ENCODE results near the gene TIAM2.
"Not testable (repeated sequence)": the region's sequence is repeated elsewhere in the genome, so short reads cannot be mapped to it uniquely, and the experiment has no call there.

The TIAM2 gene

GRCh38 chr6:155165029-155165710 lies 170.1 kb downstream of the TIAM2 start:
- FAIRE-seq: peak; percentile 50
- DNase-seq (ENCODE audit: insufficient read length): no peak

GRCh38 chr6:155170519-155170918 lies 175.4 kb downstream of the TIAM2 start:
- FAIRE-seq: no peak
- TF ChIP-seq POLR2A (IDR thresholded peaks at IDR 0.05; ENCODE audit: low read depth, low read length) (no peak), TAF1 (IDR thresholded peaks at IDR 0.05; ENCODE audit: borderline replicate concordance, low read depth, low read length) (no peak), POLR2AphosphoS5 (IDR thresholded peaks at IDR 0.05; ENCODE audit: low read depth, low read length) (no peak)
- no peak for DNase-seq (ENCODE audit: insufficient read length)

More at GRCh38 chr6:155165029-155165710, 170.1 kb downstream of the TIAM2 start:
- TF ChIP-seq TAF1 (IDR thresholded peaks at IDR 0.05; ENCODE audit: borderline replicate concordance, low read depth, low read length): no peak

- TF ChIP-seq TAF1 (IDR thresholded peaks at IDR 0.05; ENCODE audit: borderline replicate concordance, low read depth, low read length) (no peak), POLR2AphosphoS5 (IDR thresholded peaks at IDR 0.05; ENCODE audit: low read depth, low read length) (no peak), POLR2A (IDR thresholded peaks at IDR 0.05; ENCODE audit: low read depth, low read length) (no peak)
- FAIRE-seq (peak; percentile 76), DNase-seq (ENCODE audit: insufficient read length) (peak; percentile 48)
Measured at GRCh38 chr6:155171109-155171746, 176.1 kb downstream of the TIAM2 start.

GRCh38 chr6:155171747-155172449 lies 176.8 kb downstream of the TIAM2 start:
- FAIRE-seq (no peak), DNase-seq (ENCODE audit: insufficient read length) (no peak)
- no peak for TF ChIP-seq TAF1 (IDR thresholded peaks at IDR 0.05; ENCODE audit: borderline replicate concordance, low read depth, low read length)
- TF ChIP-seq POLR2AphosphoS5 (IDR thresholded peaks at IDR 0.05; ENCODE audit: low read depth, low read length): no peak
- TF ChIP-seq POLR2A (IDR thresholded peaks at IDR 0.05; ENCODE audit: low read depth, low read length): no peak

GRCh38 chr6:155173488-155173887 lies 178.4 kb downstream of the TIAM2 start:
- DNase-seq (ENCODE audit: insufficient read length) (no peak), FAIRE-seq (no peak)
- TF ChIP-seq TAF1 (IDR thresholded peaks at IDR 0.05; ENCODE audit: borderline replicate concordance, low read depth, low read length) (no peak), POLR2A (IDR thresholded peaks at IDR 0.05; ENCODE audit: low read depth, low read length) (no peak), POLR2AphosphoS5 (IDR thresholded peaks at IDR 0.05; ENCODE audit: low read depth, low read length) (no peak)

GRCh38 chr6:155174576-155175211 lies 179.6 kb downstream of the TIAM2 start:
- DNase-seq (ENCODE audit: insufficient read length): peak; percentile 39
- peak; percentile 92 for FAIRE-seq
- TF ChIP-seq TAF1 (IDR thresholded peaks at IDR 0.05; ENCODE audit: borderline replicate concordance, low read depth, low read length) (no peak), POLR2A (IDR thresholded peaks at IDR 0.05; ENCODE audit: low read depth, low read length) (no peak), POLR2AphosphoS5 (IDR thresholded peaks at IDR 0.05; ENCODE audit: low read depth, low read length) (no peak)

GRCh38 chr6:155177363-155177961 lies 182.3 kb downstream of the TIAM2 start:
- DNase-seq (ENCODE audit: insufficient read length) (no peak), FAIRE-seq (peak; percentile 70)
- TF ChIP-seq TAF1 (IDR thresholded peaks at IDR 0.05; ENCODE audit: borderline replicate concordance, low read depth, low read length) (no peak), POLR2AphosphoS5 (IDR thresholded peaks at IDR 0.05; ENCODE audit: low read depth, low read length) (no peak), POLR2A (IDR thresholded peaks at IDR 0.05; ENCODE audit: low read depth, low read length) (no peak)

GRCh38 chr6:155181498-155181897 lies 186.4 kb downstream of the TIAM2 start:
- DNase-seq (ENCODE audit: insufficient read length) (no peak), FAIRE-seq (peak; percentile 90)
- TF ChIP-seq TAF1 (IDR thresholded peaks at IDR 0.05; ENCODE audit: borderline replicate concordance, low read depth, low read length) (no peak), POLR2AphosphoS5 (IDR thresholded peaks at IDR 0.05; ENCODE audit: low read depth, low read length) (no peak), POLR2A (IDR thresholded peaks at IDR 0.05; ENCODE audit: low read depth, low read length) (no peak)

GRCh38 chr6:155182103-155182502 lies 187.0 kb downstream of the TIAM2 start:
- FAIRE-seq (no peak), DNase-seq (ENCODE audit: insufficient read length) (no peak)
- no peak for TF ChIP-seq POLR2AphosphoS5 (IDR thresholded peaks at IDR 0.05; ENCODE audit: low read depth, low read length)
- TF ChIP-seq TAF1 (IDR thresholded peaks at IDR 0.05; ENCODE audit: borderline replicate concordance, low read depth, low read length): no peak
- no peak for TF ChIP-seq POLR2A (IDR thresholded peaks at IDR 0.05; ENCODE audit: low read depth, low read length)

- FAIRE-seq (peak; percentile 91), DNase-seq (ENCODE audit: insufficient read length) (no peak)
- TF ChIP-seq POLR2AphosphoS5 (IDR thresholded peaks at IDR 0.05; ENCODE audit: low read depth, low read length) (peak; percentile 41; the same call in 1 of the 2 replicates), TAF1 (IDR thresholded peaks at IDR 0.05; ENCODE audit: borderline replicate concordance, low read depth, low read length) (0 out of 2 replicates have a peak, but pooled peaks have one; percentile 31), POLR2A (IDR thresholded peaks at IDR 0.05; ENCODE audit: low read depth, low read length) (peak; percentile 78)
Measured at GRCh38 chr6:155183095-155183494, 188.0 kb downstream of the TIAM2 start.

GRCh38 chr6:155185041-155185440 lies 189.9 kb downstream of the TIAM2 start:
- DNase-seq (ENCODE audit: insufficient read length); FAIRE-seq: not testable (repeated sequence)

All from GM12892 (cell line).